GM18505 (cell line): ENCODE data around the gene IPO9.

Experiments
- ATAC-seq: cut with Tn5 transposase; IDR thresholded peaks from one replicate; pipeline ENCODE4 v1.9.1; 2021; ENCODE audit not compliant: unreplicated experiment
- POLR2A ChIP-seq: IDR thresholded peaks from 4 replicates; pipeline ENCODE4 v1.6.1; 2011; ENCODE audit warnings: borderline replicate concordance; ENCODE audit not compliant: insufficient read depth, insufficient read length; ENCODE audit errors: extremely low read depth

Gene IPO9

DNA sequence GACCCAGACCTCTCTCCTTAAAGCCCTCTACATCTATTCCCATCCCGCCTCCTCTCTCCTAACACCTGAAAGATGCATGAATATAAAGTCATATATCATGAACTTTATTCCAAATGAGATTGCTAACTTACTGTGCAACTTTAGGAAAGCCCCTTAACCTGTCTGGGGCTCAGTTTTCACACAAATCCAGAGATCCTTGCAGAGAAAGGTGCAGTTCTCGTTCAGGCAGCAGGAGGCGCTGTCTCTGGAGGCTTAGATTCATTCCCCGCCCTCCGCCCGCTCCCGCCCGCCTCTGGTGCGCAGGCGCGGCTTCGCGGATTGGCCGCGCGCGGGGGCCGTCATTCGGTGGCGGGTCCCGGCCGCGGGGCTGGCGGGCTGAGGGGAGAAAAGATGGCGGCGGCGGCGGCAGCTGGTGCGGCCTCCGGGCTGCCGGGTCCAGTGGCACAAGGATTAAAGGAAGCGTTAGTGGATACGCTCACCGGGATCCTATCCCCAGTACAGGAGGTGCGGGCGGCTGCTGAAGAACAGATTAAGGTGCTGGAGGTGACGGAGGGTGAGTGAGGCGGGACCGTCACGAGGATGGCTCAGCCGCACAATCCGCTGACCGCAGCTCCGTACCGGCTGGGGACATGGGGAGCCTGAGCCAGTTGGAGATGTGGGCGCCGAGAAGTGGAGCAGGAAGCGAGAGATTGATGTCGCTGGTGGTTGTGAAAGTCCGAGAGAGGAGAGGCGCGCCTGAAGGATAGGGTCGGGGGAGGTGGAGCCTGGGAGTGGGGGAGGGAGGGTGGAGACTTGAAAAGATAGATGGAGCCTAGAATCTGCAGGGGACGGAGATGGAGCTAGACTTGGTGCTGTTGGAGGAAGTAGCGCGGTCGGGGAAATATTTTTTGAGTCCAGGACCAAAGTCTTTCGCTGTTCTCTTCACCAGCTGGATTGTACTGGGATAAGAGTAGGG, at the start of gene IPO9:
TSS of gene IPO9 (plus strand) at position 338 of the 955 bp plus-strand sequence. CDS start at position 391, 53 bp downstream.
- ATAC-seq = peak; percentile 86
- TF ChIP-seq POLR2A = peak; percentile 83

DNA sequence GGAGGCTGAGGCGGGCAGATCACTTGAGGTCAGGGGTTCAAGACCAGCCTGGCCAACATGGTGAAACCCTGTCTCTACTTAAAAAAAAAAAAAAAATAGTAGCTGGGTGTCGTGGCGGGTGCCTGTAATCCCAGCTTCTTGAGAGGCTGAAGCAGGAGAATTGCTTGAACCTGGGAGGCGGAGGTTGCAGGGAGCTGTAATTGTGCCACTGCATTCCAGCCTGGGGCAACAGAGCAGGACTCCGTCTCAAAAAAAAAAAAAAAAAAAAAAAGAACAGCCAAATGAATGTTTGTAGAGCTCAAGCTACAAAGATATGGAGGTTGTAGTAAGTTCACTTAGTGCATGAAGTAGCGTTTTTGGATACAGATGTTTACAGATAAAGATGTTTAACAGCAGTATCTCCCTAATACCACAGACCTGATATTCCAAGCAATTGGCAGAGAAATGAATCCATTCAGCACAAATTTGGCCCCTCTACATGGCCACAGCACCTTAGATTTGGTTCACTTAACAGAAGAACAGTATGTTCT, 49.5 kb upstream of the IPO9 start:
- no peak for ATAC-seq
- no peak for TF ChIP-seq POLR2A

DNA sequence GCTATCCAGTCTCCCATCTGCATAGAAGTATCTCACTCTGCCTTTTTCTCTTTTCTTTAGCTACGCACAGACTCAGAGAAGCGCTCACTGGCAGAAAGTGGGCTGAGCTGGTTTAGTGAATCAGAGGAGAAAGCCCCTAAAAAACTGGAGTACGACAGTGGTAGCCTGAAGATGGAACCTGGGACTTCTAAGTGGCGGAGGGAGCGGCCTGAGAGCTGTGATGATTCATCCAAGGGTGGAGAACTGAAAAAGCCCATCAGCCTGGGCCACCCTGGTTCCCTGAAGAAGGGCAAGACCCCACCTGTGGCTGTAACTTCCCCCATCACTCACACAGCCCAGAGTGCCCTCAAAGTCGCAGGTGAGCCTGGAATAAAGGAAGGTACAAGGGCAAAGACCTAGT, 48.0 kb upstream of the IPO9 start:
- ATAC-seq = no peak
- no peak for TF ChIP-seq POLR2A

DNA sequence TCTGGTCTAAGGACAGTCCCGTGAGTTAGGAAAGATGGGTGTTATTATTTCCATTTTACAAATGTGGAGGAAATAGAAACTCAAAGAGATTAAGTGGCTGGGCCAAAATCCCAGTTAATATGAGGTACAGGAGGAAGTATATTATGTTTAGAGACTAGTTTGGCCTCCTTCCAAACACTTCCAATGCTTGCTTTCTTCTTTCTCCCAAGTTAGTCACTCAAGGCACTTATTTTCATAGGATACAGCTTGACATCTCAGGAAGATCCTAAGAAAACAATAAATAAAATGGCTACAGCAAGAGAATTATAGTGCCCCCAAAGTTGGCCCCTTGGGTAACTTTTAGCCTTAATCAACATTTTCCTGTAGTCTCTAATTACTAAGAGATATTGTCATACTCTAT, 47.5 kb upstream of the IPO9 start:
- no peak for ATAC-seq
- no peak for TF ChIP-seq POLR2A

DNA sequence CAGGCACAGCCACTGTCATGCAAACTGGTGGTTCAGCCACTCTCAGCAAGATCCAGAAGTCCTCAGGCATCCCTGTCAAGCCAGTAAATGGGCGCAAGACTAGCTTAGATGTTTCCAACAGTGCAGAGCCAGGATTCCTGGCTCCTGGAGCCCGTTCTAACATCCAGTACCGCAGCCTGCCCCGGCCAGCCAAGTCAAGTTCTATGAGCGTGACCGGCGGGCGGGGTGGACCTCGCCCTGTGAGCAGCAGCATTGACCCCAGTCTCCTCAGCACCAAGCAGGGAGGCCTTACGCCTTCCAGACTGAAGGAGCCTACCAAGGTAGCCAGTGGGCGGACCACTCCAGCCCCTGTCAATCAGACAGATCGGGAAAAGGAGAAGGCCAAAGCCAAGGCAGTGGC, 46.6 kb upstream of the IPO9 start:
- no peak for ATAC-seq
- TF ChIP-seq POLR2A = no peak

DNA sequence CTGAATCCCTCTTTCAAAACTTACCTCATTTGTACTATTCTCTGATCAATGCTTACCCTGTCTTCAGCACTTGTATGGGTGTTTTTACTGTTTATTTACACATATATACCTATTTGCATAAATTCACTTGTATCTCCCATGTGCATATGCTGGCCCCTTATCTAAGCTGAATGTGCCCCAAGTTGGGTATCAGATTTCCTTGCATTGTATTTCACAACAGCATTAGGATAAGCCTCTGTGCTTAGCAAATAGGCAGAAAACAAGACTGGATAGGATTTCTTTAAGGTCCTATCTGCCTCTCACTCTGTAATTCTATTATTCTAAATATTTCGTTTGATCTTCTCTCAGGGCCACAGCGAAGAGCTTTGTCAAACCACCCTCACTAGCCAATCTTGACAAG, 45.9 kb upstream of the IPO9 start:
- ATAC-seq = no peak
- TF ChIP-seq POLR2A = no peak

DNA sequence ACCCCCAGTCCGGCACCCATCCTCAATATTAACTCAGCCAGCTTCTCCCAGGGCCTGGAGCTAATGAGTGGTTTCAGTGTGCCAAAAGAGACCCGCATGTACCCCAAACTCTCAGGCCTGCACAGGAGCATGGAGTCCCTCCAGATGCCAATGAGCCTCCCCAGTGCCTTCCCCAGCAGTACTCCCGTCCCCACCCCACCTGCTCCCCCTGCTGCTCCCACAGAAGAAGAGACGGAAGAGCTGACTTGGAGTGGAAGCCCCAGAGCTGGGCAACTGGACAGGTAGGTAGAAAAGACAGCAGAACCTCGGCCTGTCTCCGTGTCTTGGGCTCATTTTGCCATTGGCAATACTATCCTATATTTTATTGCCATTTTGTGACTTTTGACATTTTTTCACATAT, 45.4 kb upstream of the IPO9 start:
- no peak for ATAC-seq
- TF ChIP-seq POLR2A = no peak

DNA sequence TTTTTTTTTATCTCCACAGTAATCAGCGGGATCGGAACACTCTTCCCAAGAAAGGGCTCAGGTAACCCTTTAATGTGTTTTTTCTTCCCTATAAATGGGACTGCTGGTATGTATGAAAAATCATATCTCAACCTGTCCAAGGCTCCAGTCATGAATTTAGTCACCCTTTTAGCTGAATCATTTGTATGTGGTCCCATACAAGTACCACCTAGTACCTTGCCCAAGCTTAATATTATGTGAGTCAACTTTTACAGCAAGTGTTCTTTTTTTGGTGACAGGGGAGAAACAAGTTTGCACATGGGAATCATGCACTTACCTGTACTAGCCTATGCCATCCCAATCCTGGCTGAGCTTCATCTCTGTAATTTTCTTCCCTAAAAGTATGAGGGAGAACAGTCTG, 43.7 kb upstream of the IPO9 start:
- ATAC-seq = no peak
- TF ChIP-seq POLR2A = no peak

DNA sequence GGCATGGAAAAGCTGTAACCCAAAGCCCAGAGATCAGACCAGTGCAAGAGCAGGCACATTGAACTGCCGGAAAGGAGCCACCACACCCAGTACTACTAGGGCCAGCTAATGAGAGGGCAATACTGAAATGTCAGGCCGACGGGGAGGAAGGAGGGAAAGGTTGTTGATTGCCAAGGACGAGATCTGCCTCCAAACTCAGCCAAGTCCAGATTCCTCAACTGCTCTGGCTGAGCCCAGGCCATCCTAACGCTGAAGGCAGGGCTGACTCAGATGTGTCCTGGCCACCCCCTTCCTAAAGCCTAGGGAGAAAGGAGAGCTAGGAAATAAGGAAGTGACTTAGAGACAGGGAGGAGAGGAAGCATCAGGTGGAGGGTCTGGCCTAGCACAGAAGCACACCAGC, 42.1 kb upstream of the IPO9 start:
- ATAC-seq = no peak

DNA sequence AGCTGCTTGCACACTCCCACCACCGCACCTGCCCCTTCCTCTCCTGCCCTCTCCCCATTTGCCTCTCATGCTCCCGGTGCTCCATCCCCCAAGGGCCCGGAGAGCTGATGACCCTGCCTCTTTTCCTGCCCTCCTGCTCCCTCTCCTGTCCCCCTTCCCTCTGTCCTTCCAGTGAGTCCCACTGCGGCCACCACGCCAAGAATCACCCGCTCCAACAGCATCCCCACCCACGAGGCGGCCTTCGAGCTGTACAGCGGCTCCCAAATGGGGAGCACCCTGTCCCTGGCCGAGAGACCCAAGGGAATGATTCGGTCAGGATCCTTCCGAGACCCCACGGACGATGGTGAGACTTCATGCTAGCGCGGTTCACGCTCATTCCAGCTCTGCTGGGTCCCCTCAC, 40.7 kb upstream of the IPO9 start:
- no peak for TF ChIP-seq POLR2A
- no peak for ATAC-seq

More for the DNA sequence above, 42.1 kb upstream of the IPO9 start:
- TF ChIP-seq POLR2A = no peak

DNA sequence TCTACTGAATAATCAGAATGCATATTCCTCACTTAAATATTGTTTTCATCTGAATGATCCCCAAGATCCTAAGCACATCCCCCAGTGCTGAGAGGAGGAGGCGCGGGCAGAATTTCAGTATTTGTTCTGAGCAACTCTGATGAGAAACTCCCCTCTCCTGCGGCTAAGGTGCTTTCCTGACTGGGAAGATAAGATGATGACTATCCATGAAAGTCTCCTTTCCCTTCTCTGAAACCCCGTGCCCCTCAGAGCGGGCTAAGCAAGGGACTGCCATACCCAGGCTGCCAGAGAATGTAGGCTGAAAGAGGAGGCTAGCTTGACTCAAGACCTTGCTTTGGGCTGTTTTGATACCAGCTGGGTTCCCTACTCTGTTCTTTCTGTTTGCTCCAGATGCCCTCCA, 39.7 kb upstream of the IPO9 start:
- ATAC-seq = no peak
- TF ChIP-seq POLR2A = no peak

DNA sequence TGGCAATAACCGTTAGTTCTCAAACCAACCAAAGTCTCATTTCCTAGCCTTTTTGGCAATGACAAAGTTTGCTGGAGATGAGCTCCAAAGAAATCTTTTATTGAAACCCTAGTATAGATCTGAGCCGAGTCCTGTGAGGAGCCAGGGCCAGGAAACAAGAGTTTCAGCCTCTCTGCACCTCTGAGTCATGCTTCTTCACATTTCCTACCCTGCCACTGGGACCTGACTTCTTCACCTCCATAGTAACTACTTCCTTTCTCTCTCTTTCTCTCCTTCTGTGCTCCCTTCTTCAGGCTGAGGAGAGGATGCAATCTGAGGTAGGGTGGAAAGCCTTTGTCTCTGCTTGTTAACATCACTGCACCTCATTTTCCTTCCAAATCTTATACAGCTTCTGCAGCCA, 38.7 kb upstream of the IPO9 start:
- ATAC-seq = no peak
- TF ChIP-seq POLR2A = no peak

DNA sequence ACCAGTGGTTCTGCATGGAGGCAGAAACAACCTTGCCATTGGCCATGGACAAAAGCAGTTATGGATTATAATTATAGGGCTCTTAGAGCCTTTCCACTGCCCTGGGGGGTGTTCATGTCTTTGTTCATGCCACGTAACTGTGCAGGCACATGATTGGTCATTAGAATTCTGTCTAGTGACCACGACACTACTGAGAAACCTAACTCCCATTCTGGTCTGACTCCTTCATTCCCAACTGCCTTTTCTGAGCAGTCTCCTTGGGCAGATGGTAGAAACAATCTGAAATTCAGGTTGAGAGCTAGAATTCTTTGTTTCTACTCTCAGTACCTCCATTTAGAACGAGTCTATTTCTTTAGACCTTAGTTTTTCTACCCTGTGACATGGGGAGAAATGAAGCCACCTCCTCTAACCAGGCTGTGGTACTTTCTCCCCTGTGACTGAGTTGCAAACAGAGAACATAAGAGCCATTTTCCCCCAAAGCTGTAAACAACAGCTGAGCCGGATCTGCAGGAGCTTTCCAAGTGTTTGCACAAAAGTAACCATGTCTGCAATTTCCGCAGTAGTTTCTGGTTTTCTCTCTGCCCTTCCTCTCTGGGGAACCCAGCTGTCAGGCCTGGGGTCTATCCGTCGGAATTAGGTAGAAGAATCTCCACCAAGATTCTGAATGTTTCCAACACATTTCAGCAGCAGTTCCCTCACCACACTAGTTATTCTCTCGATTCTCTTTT, 37.7 kb upstream of the IPO9 start:
- no peak for ATAC-seq
- no peak for TF ChIP-seq POLR2A

DNA sequence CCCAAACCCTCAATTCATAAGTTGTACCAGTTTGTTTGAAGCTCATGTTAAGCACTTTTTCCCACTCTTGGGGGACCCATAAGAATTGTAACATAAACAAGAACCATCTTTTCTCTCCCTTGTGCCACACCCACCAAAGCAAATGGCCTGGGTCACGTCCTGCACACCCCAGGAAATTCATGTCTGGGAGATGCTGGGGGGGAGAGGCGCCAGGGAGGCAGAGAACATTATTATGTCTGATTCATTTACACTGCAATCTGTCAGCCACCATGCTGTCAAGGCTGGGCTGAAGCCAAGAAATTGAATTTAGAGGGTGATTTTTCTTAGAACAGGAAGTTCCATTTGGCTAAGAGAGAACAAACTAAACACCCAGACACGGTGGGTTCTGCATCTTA, 37.2 kb upstream of the IPO9 start:
- ATAC-seq = no peak
- TF ChIP-seq POLR2A = no peak

DNA sequence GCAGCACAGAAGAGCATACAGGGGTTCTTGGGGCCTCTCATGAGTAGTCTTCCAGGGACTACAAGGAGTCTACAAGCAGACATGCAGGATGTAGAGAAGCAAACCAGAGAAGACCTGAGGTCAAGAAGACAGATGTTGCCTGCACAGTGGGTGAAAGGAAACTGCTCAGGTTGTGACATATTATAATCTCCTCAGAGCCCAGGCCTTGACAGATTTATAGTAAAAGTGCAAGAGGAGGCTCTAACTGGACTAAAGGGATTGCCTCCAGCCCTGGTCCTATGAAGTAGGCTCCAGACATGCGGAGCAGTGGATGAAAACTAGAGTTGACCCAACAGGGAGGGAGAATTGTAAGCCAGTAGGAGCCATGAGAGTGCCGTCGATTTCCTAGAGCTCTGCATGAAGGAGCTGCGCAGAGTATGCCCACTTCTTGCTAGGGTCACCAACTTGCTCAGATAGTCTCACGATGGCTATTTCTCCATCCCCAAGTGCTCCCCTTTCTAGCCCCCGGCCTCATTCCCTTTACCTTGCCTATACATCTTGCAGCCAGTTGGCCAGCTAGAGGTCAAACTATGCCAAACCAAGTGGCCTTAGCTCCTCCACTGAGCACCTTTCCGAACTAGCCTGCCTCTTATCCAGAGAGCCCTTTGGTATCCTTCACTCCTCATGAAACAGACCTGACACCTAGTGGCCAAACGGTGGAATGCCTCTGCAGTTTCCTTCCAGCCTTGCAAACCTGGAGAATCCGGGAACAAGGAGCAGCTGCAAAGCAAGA, 36.2 kb upstream of the IPO9 start:
- no peak for ATAC-seq
- no peak for TF ChIP-seq POLR2A
